Measurements from ENCODE around the gene MPG. TPM values are rescaled to one million over a fixed set of nuclear protein-coding genes. Genes with fewer than 3 reads are reported as not detected.

MPG gene
- total and polyA plus RNA-seq, 2 donors (not counting 1 experiment from before 2014, with no cell fraction given), result 59.6 to 66.4 TPM

DNA sequence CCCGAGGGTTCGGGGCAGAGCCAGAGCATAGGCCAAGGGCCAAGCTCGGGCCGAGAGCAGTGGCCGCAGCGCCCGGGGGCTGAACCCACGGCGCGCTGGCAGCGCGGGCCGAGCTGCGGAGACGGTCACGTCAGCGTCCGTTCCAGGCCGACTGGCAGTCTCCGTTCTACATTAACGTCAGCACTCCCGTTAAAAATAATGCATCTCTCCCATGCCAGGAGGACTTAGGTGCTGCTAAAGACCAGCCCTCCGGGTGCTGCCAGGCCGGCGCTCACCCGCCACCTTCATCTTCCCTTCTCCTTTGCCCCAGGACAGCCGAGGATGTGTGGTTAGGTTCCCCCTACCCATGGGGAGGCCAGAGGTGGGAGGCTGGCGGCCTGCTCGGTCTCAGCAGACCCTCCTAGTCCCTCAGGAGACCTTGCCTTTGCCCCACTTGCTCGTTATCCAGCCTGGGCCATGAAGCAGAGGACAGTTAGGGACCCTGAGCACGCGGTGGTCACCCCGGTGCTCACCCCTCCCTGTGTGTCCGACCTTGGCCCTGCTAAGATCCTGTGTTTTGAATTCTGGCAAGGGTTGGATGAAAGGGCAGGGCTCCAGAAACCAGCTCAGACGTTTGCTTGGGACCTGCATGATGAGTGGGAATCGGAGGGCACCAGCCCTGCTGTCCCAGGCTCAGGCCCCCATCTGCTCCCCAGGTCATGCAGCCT, 572 bp downstream of the MPG start:
- Histone ChIP-seq H2AFZ (ENCODE audit: insufficient read depth, low read depth, low read length, poor library complexity, severe bottlenecking) (peak overlapping the region; percentile 87), H3K4me3 (ENCODE audit: control extremely low read depth in 1 of 5, extremely low read depth in 1 of 5, insufficient read depth in 1 of 5, low read depth in 2 of 5, low read length in 4 of 5) (peak overlapping the region; percentile 24 to 82 (median 75)), H3K27me3 (replicated peaks in 1 of 4; ENCODE audit: control extremely low read depth in 1 of 4, control insufficient read depth in 3 of 4, insufficient read depth in 4 of 4, low read length in 3 of 4) (peaks cover 0 to 10% (median 2%) of the 10 kb centered on the region in 4 experiments), H3K36me3 (replicated peaks in 1 of 2; ENCODE audit: control extremely low read depth in 1 of 2, control insufficient read depth in 1 of 2, extremely low read depth in 1 of 2, insufficient read depth in 2 of 2, low read length in 1 of 2) (peaks cover 0 to 16% of the 10 kb centered on the region in 2 experiments), H3K27ac (ENCODE audit: low read length in 2 of 2) (peak overlapping the region in 1 of 2 donors; percentile 75), H3K4me1 (ENCODE audit: control insufficient read depth in 2 of 2, insufficient read depth in 2 of 2, low read length in 2 of 2) (peaks cover 25 to 29% of the 10 kb centered on the region in 2 donors), H3K9me3 (ENCODE audit: control extremely low read depth in 1 of 3, control insufficient read depth in 2 of 3, insufficient read depth in 1 of 3, low read length in 2 of 3) (no peaks in the 10 kb centered on the region), H3K79me2 (ENCODE audit: control insufficient read depth, insufficient read depth, low read length) (peaks cover 34% of the 10 kb centered on the region), H4K20me1 (ENCODE audit: control insufficient read depth, insufficient read depth, low read length, poor library complexity, severe bottlenecking) (no peaks in the 10 kb centered on the region), H3K4me2 (replicated peaks; ENCODE audit: low read depth, low read length, poor library complexity, severe bottlenecking) (peak overlapping the region; percentile 87), H3K9ac (ENCODE audit: low read length) (peak overlapping the region; percentile 83)
- ATAC-seq (ENCODE audit: low read depth), result peak; percentile 12
- CTCF ChIA-PET, result interaction anchor here (1.2 to 3.3 kb wide), 3 partner anchors 13 to 28 kb away, joined by 3 to 23 read pairs (median 8); no protein-coding TSS in a partner anchor
- intact Hi-C loops (cut with micrococcal nuclease), result loop anchor here (1.0 kb wide), 2 partner anchors 13 to 19 kb away; no protein-coding TSS in a partner anchor
- peak overlapping the region; percentile 86 for H3K27ac Mint-ChIP-seq
- 11% methylated on average over 35 of the region's 36 CpGs for WGBS (ENCODE audit: insufficient coverage)
- no peaks in the 10 kb centered on the region for H3K9me3 Mint-ChIP-seq (ENCODE audit: insufficient read depth)
- H3K27me3 Mint-ChIP-seq, result peaks cover 7% of the 10 kb centered on the region
- H3K4me1 Mint-ChIP-seq, result peaks cover 28% of the 10 kb centered on the region
- TF ChIP-seq EZH2 (IDR thresholded peaks at IDR 0.05; ENCODE audit: borderline replicate concordance, insufficient read depth, low read depth, low read length, poor library complexity, severe bottlenecking), result no peak
- TF ChIP-seq, protein P1, sequence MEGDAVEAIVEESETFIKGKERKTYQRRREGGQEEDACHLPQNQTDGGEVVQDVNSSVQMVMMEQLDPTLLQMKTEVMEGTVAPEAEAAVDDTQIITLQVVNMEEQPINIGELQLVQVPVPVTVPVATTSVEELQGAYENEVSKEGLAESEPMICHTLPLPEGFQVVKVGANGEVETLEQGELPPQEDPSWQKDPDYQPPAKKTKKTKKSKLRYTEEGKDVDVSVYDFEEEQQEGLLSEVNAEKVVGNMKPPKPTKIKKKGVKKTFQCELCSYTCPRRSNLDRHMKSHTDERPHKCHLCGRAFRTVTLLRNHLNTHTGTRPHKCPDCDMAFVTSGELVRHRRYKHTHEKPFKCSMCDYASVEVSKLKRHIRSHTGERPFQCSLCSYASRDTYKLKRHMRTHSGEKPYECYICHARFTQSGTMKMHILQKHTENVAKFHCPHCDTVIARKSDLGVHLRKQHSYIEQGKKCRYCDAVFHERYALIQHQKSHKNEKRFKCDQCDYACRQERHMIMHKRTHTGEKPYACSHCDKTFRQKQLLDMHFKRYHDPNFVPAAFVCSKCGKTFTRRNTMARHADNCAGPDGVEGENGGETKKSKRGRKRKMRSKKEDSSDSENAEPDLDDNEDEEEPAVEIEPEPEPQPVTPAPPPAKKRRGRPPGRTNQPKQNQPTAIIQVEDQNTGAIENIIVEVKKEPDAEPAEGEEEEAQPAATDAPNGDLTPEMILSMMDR (IDR thresholded peaks at IDR 0.05), result no peak
- POLR2A ChIA-PET, result interaction anchor here (0.7 to 1.0 kb wide), 2 partner anchors 13 to 25 kb away, joined by 3 read pairs; partner anchors contain the start of genes POLR3K and SNRNP25
- no peak for DNase-seq
- H3K4me3 Mint-ChIP-seq, result peak overlapping the region; percentile 90
